Central memory CD8-positive, alpha-beta T cell (primary cell): ENCODE data around the gene FBXO42.

Source experiments
- ATAC-seq: fragments of 150-1000 bp; cut with Tn5 transposase; replicated peaks from 2 replicates; pipeline ENCODE4 v1.10.0; 2022; ENCODE audit warnings: mild to moderate bottlenecking, moderate FRiP score, moderate number of reproducible peaks; ENCODE audit not compliant: poor library complexity, severe bottlenecking; ENCODE audit errors: extremely low read depth
- DNase-seq, 2 donors: peaks; one replicate each; pipeline ENCODE4 v3.0.0; 2021; ENCODE audit warnings: low spot score in 2 of 2
- H3K27ac Mint-ChIP-seq: one replicate; pipeline ENCODE4 v1.8.0; 2022; ENCODE audit warnings: low read depth, mild to moderate bottlenecking, moderate library complexity, mixed read lengths
- H3K27me3 Mint-ChIP-seq: one replicate; pipeline ENCODE4 v1.8.0; 2022; ENCODE audit warnings: mixed read lengths
- H3K36me3 Mint-ChIP-seq: one replicate; pipeline ENCODE4 v1.8.0; 2022; ENCODE audit warnings: mild to moderate bottlenecking, moderate library complexity, mixed read lengths; ENCODE audit not compliant: insufficient read depth
- H3K4me1 Mint-ChIP-seq: one replicate; pipeline ENCODE4 v1.8.0; 2022; ENCODE audit warnings: mixed read lengths
- H3K4me3 Mint-ChIP-seq: one replicate; pipeline ENCODE4 v1.8.0; 2022; ENCODE audit warnings: mild to moderate bottlenecking, moderate library complexity, mixed read lengths
- H3K9me3 Mint-ChIP-seq: one replicate; pipeline ENCODE4 v1.8.0; 2022; ENCODE audit warnings: mixed read lengths

The FBXO42 gene

DNA sequence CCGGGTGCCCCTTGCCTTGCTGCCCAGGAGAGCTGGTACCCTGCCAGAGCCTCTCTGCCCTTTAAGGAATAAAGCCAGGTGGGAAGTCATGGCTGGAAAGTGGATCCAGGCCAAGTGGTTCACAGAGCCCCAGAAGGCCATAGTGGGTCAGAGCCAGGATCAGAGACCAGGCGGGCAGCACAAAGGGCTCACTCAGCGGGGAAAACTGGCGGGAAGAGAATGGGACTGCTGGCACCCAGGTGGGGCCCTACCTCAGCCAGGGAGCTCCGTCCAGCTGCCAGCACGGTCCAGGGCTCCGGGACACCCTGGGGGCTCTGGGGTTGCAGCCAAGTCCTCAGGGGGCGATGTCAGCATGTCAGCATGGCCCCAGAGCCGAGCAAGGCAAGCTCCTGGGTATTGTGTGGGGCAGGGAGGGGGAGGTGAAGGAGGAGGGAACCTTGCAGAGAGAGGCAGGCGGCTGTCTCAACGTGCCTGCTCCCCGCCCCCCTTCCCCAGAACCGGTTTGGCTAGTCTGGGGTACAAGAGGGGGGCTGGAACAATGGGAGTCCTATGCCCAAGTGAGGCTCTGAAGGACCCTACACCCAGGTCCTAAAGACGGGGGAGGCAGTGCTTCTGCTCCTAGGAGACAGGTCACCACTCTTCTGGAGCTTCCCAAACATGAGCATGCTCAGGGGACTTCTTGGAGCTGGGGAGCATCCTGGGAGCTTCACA, 139.9 kb downstream of the FBXO42 start, which contains the start of gene ARHGEF19:
ARHGEF19 (minus strand) TSS at position 402 of the 711 bp plus-strand sequence. CDS start 3,598 bp downstream, outside the sequence.
- H3K9me3 Mint-ChIP-seq: no peaks in the 10 kb centered on the region
- H3K27ac Mint-ChIP-seq: no peak within 1 kb of the TSS
- ATAC-seq (no peak), DNase-seq (no peak)
- peaks cover 9% of the 10 kb centered on the region for H3K4me1 Mint-ChIP-seq
- peaks cover 5% of the 10 kb centered on the region for H3K36me3 Mint-ChIP-seq
- H3K27me3 Mint-ChIP-seq: no peaks in the 10 kb centered on the region
- no peak within 1 kb of the TSS for H3K4me3 Mint-ChIP-seq

DNA sequence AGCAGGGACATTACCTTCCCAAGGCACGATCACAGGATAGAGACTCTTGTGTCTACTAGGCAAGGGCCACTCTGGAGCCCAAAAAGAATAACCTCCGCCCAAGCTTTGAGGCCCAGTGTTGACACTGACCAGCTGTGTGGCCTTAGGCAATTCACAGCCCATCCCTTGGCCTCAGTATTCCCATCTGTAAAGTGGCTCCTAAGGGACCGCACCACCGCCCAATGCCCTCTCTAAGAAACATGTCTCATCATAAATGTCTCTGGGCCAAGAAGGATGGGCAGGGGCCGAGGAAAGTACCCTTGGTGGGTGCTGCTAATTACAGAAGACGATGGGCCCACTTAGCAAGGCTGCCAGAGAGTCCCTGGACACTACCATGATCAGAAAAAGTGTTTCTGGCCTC, 140.5 kb downstream of the FBXO42 start:
- Mint-ChIP-seq H3K36me3 (peaks cover 2% of the 10 kb centered on the region), H3K4me3 (no peak overlapping the region), H3K4me1 (peaks cover 13% of the 10 kb centered on the region), H3K27ac (no peak overlapping the region), H3K27me3 (no peaks in the 10 kb centered on the region), H3K9me3 (no peaks in the 10 kb centered on the region)
- ATAC-seq: no peak
- no peak for DNase-seq

DNA sequence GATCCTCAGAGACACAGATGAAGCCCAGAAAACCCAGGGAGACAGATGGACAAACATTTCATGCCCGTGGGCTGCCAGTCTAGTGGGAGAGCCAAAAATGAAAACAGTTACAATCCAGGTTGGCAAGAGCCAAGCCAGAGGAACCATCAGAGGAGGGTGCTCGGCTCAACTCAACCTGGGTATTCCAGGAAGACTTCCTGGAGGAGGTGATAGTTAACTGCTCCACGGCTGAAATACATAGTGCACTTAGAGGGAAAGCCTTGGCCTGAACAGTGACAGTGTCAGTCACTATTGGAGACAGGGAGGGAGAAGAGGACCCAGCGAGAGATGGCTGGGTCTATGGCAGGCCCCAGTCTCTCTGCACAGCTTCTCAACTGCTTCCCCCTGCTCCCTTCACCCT, 141.7 kb downstream of the FBXO42 start:
- DNase-seq (no peak), ATAC-seq (no peak)
- no peak overlapping the region for H3K27ac Mint-ChIP-seq
- peaks cover 2% of the 10 kb centered on the region for H3K36me3 Mint-ChIP-seq
- no peaks in the 10 kb centered on the region for H3K27me3 Mint-ChIP-seq
- H3K4me3 Mint-ChIP-seq: no peak overlapping the region
- no peaks in the 10 kb centered on the region for H3K9me3 Mint-ChIP-seq
- peaks cover 11% of the 10 kb centered on the region for H3K4me1 Mint-ChIP-seq

DNA sequence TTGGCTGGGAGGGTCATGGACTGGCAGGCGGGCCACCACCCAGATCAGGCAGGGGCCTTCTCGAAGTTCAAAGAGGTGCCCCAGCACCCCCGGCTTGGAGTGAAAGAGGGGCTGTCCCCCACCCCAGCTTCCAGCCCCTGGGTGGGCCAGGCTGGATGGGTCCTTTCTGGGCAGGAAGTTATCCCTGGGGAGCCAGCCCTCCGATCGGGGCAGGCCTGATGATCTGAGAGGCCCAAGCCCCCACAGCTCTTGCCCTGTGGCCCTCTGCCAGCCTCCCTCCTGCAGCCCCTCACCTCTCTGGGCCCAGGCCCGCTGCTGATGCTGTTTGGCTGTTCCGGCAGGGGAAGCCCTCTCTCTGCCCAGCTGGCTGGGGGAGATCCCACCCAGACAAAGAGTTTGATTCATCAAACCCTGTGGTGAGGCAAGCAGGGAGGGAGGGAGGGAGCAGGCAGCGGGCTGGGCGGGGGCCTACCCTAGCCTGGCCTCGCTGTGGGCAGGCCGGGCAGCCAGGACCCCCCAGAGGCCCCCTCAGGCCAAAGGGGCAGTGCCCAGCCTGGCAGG, 142.4 kb downstream of the FBXO42 start:
- Mint-ChIP-seq H3K4me3 (no peak overlapping the region), H3K9me3 (no peaks in the 10 kb centered on the region), H3K27me3 (no peaks in the 10 kb centered on the region), H3K36me3 (peaks cover 2% of the 10 kb centered on the region), H3K4me1 (peaks cover 11% of the 10 kb centered on the region), H3K27ac (no peak overlapping the region)
- ATAC-seq: no peak
- DNase-seq: no peak

DNA sequence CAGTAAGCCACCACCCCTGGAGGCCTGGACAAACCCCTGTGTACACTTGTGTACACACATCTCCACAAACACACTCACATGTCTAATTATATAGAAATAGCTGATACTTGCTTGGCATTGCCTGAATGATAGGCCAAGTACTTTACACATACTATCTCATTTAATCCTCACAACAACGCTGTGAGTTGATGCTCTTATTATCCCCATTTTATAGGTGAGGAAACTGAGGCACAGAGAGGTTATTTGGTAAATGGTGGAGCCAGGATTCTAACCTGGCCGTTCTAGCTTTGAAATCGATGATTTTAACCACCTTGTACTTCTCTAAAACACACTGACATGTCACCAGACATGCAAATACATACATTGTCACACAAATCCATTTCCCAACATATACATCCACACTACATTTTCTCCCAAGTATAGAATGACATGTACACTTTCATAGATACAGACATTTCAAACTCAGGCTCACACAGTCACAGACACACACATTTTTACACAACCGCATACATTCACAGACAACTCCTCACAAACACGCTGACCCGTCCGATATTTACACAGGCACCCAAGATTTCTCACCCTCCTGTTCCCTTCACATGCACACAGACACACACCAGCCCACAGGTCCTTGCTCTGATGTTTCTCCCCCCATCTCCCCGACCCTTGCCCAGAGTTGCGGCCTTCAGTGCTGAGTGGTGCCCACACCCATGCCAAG, 143.0 kb downstream of the FBXO42 start:
- DNase-seq (no peak), ATAC-seq (no peak)
- Mint-ChIP-seq H3K4me1 (peaks cover 16% of the 10 kb centered on the region), H3K4me3 (no peak overlapping the region), H3K27ac (no peak overlapping the region), H3K36me3 (peaks cover 2% of the 10 kb centered on the region), H3K27me3 (no peaks in the 10 kb centered on the region), H3K9me3 (no peaks in the 10 kb centered on the region)

DNA sequence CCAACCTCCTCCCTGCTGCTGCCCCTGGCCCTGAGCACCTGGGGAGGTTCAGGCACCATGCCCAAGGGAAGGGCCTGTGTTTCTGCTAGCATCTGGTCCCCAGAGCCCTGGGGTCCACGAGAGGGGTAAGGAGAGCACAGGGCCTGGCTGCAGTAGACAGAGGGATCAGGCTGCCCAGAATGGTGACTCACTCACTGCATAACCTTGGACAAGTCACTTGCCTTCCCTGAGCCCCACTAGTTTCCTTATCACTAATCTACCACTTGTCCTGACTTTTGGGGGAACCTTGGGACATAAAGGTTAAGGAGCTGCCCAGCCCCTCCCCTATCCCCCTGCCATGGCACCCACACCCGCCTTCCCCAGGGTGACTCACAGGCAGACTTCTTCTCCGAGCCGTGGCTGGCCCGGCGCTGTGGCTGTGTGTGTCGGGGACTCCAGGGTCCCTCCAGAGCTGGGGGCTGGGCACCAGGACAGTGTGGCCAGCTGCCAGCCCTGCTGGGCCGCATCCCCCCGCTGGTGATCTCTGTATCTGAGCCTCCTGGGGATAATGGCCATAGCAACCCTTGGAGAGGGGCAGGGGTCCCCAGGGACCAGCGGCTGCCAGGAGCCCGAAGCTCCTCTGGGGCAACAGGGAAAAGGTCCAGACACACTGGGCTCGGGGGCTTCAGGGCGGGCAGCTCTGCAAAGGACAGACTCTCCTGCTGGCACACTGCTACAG, 143.9 kb downstream of the FBXO42 start:
- H3K4me1 Mint-ChIP-seq: peaks cover 16% of the 10 kb centered on the region
- H3K27me3 Mint-ChIP-seq: no peaks in the 10 kb centered on the region
- peaks cover 5% of the 10 kb centered on the region for H3K36me3 Mint-ChIP-seq
- DNase-seq (no peak), ATAC-seq (no peak)
- H3K4me3 Mint-ChIP-seq: peak overlapping the region; percentile 78
- H3K9me3 Mint-ChIP-seq: no peaks in the 10 kb centered on the region
- H3K27ac Mint-ChIP-seq: peak overlapping the region; percentile 92

DNA sequence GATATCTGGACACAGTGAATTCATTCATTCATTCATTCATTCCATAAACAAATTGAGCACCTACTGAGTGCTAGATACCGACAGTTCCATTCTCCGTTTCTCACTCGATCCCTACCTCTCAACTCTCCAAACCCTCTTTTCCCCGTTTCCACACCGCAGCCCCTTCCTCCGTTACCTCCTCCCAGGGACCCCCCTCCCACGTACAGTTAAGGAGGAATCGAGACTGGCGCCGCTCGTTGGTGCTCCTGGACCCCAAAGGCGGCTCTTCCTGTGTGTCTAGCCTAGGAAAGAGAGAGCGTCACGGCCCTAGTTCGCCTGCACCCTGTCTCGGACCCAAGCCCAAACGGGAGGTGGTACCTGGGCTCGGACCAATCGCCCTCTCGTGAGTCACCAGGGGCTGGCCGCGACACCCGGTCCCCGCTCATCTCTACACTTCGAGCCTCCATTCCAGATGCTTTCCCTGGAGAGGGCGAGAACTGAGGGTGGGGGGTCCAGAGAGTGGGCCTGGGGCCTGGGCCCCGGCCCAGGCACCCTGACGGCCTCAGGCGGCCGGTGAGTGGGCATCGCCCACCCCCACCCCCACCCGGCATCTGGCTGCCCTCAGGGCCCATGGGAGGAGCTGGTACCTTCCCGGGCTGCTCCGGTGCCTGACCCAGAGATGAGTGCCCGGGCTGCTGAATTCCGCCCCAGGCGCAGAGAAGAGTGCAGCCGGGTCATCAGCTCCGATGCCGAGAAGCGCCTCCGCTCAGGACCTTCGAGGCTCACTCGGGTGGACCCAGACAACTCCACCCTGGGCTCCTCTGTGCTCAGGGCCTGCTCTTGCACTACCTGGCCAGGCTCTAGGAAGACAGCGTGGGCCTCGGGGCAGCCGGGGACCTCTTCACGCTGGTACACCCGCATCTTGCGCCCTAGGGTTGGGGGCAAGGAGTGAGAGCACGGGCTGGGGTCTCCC, 144.7 kb downstream of the FBXO42 start:
- Mint-ChIP-seq H3K27me3 (no peaks in the 10 kb centered on the region), H3K4me1 (peaks cover 16% of the 10 kb centered on the region), H3K27ac (peak overlapping the region; percentile 92), H3K36me3 (peaks cover 5% of the 10 kb centered on the region), H3K4me3 (peak overlapping the region; percentile 78), H3K9me3 (no peaks in the 10 kb centered on the region)
- no peak for DNase-seq
- ATAC-seq: no peak

DNA sequence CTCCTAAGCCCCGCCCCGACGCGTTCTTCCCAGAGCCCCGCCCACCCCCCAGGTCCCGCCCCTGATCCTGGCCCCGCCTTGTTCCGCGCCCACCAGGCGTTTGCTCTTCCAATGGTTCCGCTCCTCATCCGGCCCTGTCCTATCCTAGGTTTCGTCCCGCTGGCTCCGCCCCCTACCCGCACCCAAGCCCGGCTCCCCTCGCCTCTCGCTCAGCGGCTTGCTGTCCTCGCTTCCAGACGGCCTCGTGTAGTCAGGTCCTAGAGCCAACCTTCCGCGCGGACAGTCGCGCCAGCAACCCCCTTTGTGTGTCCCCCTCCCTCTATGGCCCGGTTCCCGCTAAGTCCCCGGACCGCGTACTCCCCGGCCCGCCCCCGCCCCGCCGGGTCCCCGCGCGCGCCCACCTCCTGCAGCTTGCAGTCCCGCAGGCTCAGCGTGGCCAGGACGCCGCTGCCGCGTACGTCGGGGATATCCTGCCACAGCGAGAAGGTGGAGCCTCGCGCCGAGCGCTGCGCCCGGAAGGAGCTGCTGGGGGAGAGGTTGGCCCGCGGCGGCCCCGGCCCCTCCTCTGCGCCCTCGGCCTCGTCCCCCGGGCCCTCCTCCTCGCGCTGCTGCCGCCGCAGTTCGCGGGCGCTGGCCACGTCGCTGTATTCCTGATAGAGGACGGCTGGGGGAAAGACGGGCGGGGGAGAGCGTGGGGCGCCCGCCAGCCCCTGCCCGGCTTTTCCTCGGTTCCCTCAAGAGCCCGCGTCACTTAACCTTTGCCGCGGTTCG, 145.5 kb downstream of the FBXO42 start:
- H3K36me3 Mint-ChIP-seq: peaks cover 5% of the 10 kb centered on the region
- H3K27me3 Mint-ChIP-seq: no peaks in the 10 kb centered on the region
- peak; percentile 95 for ATAC-seq
- peaks cover 16% of the 10 kb centered on the region for H3K4me1 Mint-ChIP-seq
- H3K4me3 Mint-ChIP-seq: peak overlapping the region; percentile 78
- DNase-seq: peak; percentile 89 to 90
- H3K9me3 Mint-ChIP-seq: no peaks in the 10 kb centered on the region
- H3K27ac Mint-ChIP-seq: peak overlapping the region; percentile 92

DNA sequence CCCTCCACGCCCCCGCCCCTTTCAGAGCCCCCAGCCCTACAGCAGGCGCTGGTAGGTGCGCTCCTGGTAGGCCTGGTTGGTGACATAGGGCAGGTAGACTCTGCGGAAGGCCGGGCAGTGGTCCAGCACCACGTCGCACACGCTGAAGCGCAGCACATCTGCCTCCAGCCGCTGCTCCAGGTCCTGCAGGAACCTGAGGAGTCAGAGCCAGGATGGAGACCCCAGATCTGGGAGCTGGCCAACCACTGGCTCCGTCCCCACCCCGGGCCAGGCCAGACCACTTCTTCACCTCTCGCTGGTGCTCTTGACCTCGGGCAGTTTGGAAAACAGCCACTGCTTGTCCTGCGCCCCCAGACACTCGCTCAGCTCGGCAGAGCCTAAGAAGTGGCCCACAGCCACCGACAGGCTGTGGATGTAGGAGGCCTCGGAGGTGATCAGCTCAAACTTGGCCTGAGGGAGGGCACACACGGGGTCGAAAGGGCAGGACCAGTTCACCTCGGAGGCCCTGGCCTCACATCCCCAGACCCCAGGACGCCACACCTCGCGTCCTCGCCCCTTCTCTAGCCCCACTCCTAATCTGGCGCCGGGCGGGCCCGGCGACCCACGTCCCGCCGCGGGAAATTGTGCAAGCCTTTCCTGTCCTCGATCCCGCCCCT, 146.3 kb downstream of the FBXO42 start:
- Mint-ChIP-seq H3K9me3 (no peaks in the 10 kb centered on the region), H3K4me3 (peak overlapping the region; percentile 78), H3K4me1 (peaks cover 16% of the 10 kb centered on the region), H3K36me3 (peaks cover 5% of the 10 kb centered on the region), H3K27me3 (no peaks in the 10 kb centered on the region), H3K27ac (peak overlapping the region; percentile 92)
- DNase-seq (no peak), ATAC-seq (peak; percentile 2)

DNA sequence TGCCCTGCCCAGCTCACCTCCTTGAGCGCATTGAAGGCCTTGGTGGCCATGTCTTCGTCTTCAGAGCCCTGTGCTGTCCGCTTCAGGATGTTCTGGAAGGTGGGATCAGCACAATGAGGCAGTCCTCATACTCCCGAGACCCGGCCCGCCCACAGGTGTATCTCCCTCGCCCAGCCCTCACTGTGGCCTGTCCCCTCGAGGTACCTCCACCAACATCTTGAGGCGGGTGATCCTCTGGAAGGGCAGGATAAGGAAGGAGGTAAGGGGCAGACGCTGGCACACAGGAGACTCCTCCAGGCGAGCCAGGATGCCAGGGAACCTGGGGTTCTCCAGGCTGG, 147.0 kb downstream of the FBXO42 start:
- peaks cover 16% of the 10 kb centered on the region for H3K4me1 Mint-ChIP-seq
- no peak for DNase-seq
- peaks cover 5% of the 10 kb centered on the region for H3K36me3 Mint-ChIP-seq
- H3K27ac Mint-ChIP-seq: no peak overlapping the region
- no peaks in the 10 kb centered on the region for H3K27me3 Mint-ChIP-seq
- ATAC-seq: no peak
- no peak overlapping the region for H3K4me3 Mint-ChIP-seq
- no peaks in the 10 kb centered on the region for H3K9me3 Mint-ChIP-seq
